Stomach smooth muscle (tissue), 2 donors: Measurements from ENCODE around the gene TSKS.
A peak's percentile ranks its signal among the peaks of the same experiment; 100 is the strongest.

Source experiments
- H3K27ac ChIP-seq: one replicate; pipeline ENCODE4 v1.7.0; 2013; ENCODE audit warnings: mild to moderate bottlenecking, low read length, inconsistent platforms
- H3K27me3 ChIP-seq, 2 donors: one replicate each; pipeline ENCODE4 v1.7.0; 2013; ENCODE audit warnings: low read length in 2 of 2; ENCODE audit not compliant: insufficient read depth in 2 of 2, control insufficient read depth in 1 of 2
- H3K36me3 ChIP-seq, 2 donors: one replicate each; pipeline ENCODE4 v1.7.0; 2013; ENCODE audit warnings: low read length in 2 of 2; ENCODE audit not compliant: control insufficient read depth in 2 of 2, insufficient read depth in 2 of 2
- H3K4me1 ChIP-seq: one replicate; pipeline ENCODE4 v1.7.0; 2013; ENCODE audit warnings: low read length; ENCODE audit not compliant: control insufficient read depth, insufficient read depth
- H3K4me3 ChIP-seq, 2 donors: one replicate each; pipeline ENCODE4 v1.7.0; 2013; ENCODE audit warnings: low read length in 2 of 2
- H3K9ac ChIP-seq, 2 donors: one replicate each; pipeline ENCODE4 v1.7.0; 2013; ENCODE audit warnings: low read length in 2 of 2, mild to moderate bottlenecking in 1 of 2
- H3K9me3 ChIP-seq, 2 donors: one replicate each; pipeline ENCODE4 v1.7.0; 2013; ENCODE audit warnings: low read length in 2 of 2; ENCODE audit not compliant: control insufficient read depth in 2 of 2
- donor health status: healthy.
- donor health status: Pancreatic carcinoma.

The TSKS gene

DNA sequence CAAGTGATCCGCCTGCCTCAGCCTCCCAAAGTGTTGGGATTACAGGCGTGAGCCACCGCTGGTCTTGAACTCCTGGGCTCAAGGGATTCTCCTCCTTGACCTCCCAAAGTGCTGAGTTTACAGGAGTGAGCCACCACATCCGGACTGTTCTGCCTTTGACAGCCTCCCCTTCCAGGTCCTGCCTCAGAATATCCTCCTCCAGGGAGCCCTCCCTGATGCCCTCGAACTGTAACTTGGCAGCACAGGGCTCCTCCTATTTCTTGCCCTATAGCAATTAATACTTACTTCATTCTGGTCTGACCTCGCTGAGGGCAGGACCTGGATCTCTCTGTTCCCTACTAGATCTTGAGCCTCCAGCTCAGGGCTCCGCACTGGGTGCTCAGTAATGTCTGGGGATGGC is 66.2 kb downstream of the TSKS start:
- Histone ChIP-seq H3K36me3 (no peaks in the 10 kb centered on the region), H3K4me1 (no peaks in the 10 kb centered on the region), H3K4me3 (no peak overlapping the region), H3K9me3 (no peaks in the 10 kb centered on the region), H3K27ac (no peak overlapping the region), H3K9ac (no peak overlapping the region), H3K27me3 (no peaks in the 10 kb centered on the region)

DNA sequence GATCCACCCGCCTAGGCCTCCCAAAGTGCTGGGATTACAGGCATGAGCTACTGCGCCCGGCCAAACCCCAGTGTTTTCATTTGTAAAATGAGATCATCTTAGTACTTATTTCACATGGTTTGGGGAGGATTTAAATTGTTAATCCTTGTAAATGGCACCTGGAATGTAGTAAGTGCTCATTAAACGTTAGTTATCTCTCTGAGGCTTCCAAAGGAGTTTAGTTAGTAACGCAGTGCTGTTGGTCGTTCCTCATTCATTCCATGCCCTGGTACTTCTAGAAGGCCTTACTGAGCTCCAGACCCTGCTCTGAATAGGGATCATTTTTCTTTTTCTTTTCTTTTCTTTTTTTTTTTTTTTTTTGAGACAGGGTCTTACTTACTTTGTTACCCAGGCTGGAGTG is 67.0 kb downstream of the TSKS start:
- peaks cover 0 to 2% of the 10 kb centered on the region in 2 donors for H3K27me3 ChIP-seq
- H3K27ac ChIP-seq = no peak overlapping the region
- no peak overlapping the region for H3K9ac ChIP-seq
- H3K4me1 ChIP-seq = peaks cover 7% of the 10 kb centered on the region
- no peaks in the 10 kb centered on the region for H3K36me3 ChIP-seq
- no peak overlapping the region for H3K4me3 ChIP-seq
- no peaks in the 10 kb centered on the region for H3K9me3 ChIP-seq

DNA sequence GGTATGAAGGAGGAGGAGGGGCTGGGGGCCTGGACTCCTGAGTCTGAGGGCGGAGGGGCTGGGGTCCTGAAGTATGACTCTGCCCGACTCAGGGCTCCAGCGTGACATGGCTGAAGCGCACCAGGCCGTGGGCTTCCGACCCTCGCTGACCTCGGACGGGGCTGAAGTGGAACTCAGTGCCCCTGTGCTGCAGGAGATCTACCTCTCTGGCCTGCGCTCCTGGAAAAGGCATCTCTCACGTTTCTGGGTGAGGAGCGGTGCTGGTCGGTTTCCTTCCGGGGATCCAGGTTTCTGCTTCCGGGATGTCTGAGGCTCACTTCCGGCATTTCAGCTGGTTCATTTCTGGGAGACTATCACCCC is 71.0 kb downstream of the TSKS start:
- Histone ChIP-seq H3K4me1 (peaks cover 25% of the 10 kb centered on the region), H3K4me3 (no peak overlapping the region), H3K9me3 (no peaks in the 10 kb centered on the region), H3K36me3 (peaks cover under 1 to 5% of the 10 kb centered on the region in 2 donors), H3K27ac (no peak overlapping the region), H3K9ac (no peak overlapping the region), H3K27me3 (peaks cover 10 to 22% of the 10 kb centered on the region in 2 donors)

DNA sequence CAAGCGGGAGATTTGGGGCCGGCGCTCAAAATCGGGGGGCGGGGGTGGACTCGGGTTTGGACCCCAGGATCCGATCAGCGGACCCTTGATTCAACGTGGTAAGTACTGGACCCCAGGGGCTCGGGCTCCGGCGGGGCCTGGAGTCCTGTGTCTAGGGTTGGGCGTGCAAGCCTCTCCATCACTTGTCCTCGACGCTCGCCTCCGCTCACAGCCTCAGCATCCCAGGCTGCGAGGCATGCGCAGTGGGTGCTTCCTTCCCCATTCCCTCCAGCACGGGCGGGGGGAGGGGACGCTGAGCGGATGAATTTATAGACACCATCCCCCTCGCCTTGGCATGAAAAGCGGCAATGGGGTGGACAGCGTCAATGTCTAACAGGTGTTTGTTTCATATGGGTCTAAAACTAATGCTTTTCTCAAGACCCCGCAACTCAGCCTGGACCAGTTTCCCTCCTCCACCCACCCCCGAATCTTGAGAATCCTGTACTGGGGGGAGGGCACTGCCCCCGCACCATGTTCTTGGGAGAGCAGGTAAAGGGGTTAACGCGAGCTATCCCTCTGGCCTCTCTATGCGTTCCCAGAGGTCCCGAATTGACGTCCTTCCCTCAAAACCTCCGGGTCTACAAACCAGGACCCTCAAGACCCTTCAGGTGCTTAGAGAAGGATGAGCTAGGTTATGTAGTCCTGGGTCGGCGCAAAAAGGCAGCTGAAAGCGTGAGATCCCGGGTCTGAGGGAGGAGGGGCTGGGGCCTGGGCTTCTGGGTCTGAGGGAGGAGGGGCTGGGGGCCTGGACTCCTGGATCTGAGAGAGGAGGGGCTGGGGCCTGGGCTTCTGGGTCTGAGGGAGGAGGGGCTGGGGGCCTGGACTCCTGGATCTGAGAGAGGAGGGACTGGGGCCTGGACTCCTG is 71.6 kb downstream of the TSKS start:
- Histone ChIP-seq H3K36me3 (peaks cover 4 to 5% of the 10 kb centered on the region in 2 donors), H3K27me3 (peaks cover 10 to 22% of the 10 kb centered on the region in 2 donors), H3K4me1 (peaks cover 25% of the 10 kb centered on the region), H3K9me3 (no peaks in the 10 kb centered on the region), H3K9ac (no peak overlapping the region), H3K27ac (no peak overlapping the region), H3K4me3 (peak overlapping the region; percentile 65 to 79)

DNA sequence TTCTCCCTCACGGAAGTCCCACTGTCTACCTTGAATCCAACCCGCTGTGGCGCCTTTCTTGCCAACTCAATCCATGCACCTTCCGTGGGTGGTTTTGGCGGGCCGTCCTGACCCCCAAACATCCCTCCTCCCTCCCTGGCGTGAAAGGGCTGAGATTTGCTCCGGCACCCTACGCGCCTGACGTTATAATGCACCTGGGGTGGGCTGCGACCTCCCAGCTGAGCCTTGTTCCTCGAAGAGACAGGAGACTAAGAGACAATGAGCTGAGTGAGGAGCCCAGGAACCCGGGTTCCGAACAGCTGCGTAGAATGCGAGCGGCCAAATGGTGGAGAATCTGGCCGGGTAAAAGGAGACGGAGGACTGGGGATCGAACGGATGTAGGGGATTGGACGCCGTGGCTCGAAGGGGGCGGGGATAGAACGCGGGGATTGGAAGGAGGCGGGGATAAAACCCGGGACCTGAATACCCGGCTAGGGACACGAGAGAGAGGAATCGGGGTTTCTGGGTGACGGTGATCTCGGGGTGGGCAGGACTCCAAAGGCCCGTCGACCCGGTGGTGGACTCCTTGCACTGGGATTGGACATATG is 72.4 kb downstream of the TSKS start, which contains the start of gene CPT1C:
TSS of gene CPT1C (plus strand) at position 461 of the 587 bp plus-strand sequence. CDS start 1,137 bp downstream, outside the sequence.
- H3K9ac ChIP-seq = peak within 1 kb of the TSS; percentile 35 to 51

DNA sequence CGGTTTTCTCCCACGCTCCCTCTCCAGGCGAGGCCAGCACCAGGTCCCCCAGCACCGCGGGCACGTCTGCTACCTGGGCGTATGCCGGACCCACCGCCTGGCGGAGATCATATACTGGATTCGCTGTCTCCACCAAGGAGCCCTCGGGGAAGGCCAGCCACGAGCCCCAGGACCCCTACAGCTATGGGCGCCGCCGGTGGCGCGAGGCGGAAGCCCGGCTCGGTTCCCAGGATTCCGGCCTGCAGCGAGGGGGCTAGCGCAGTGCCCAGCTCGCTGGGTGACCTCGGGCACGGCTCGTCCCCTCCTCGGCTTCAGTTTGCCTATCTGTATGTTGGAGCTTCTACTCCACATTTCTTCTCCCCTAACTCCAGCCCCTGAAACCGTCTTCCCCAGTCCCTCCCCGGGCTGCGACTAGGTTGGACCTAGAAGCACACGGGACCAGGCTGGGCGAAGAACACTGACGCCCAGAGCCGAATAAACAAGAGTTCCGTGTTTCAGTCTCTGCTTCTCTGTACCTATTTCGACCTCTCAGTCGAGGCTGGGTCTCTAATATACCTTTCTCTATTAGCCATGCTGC is 72.9 kb downstream of the TSKS start:
- H3K27ac ChIP-seq = peak overlapping the region; percentile 31
- peak overlapping the region; percentile 35 to 51 for H3K9ac ChIP-seq
- H3K4me3 ChIP-seq = peak overlapping the region; percentile 65 to 79
- peaks cover 10 to 22% of the 10 kb centered on the region in 2 donors for H3K27me3 ChIP-seq
- no peaks in the 10 kb centered on the region for H3K9me3 ChIP-seq
- H3K4me1 ChIP-seq = peaks cover 25% of the 10 kb centered on the region
- peaks cover 13 to 17% of the 10 kb centered on the region in 2 donors for H3K36me3 ChIP-seq

More for the DNA sequence above, 72.4 kb downstream of the TSKS start, which contains the start of gene CPT1C:
- Histone ChIP-seq H3K9me3 (no peaks in the 10 kb centered on the region), H3K27ac (peak within 1 kb of the TSS; percentile 31), H3K27me3 (peaks cover 10 to 22% of the 10 kb centered on the region in 2 donors), H3K36me3 (peaks cover 8 to 12% of the 10 kb centered on the region in 2 donors), H3K4me3 (peak within 1 kb of the TSS; percentile 65 to 79), H3K4me1 (peaks cover 25% of the 10 kb centered on the region)
